HG02970 (cell line): ENCODE data around the gene ENAH.
"Not testable (repeated sequence)": the region's sequence is repeated elsewhere in the genome, so short reads cannot be mapped to it uniquely, and the experiment has no call there.

Experiments used
- ATAC-seq: cut with Tn5 transposase; IDR thresholded peaks from one replicate; pipeline ENCODE4 v1.9.1; 2021; ENCODE audit warnings: mild to moderate bottlenecking, moderate library complexity, moderate number of reproducible peaks; ENCODE audit not compliant: unreplicated experiment, low FRiP score

Gene ENAH

GRCh38 chr1:225677350-225678124 lies 24.6 kb upstream of the ENAH start:
- no peak for ATAC-seq

DNA sequence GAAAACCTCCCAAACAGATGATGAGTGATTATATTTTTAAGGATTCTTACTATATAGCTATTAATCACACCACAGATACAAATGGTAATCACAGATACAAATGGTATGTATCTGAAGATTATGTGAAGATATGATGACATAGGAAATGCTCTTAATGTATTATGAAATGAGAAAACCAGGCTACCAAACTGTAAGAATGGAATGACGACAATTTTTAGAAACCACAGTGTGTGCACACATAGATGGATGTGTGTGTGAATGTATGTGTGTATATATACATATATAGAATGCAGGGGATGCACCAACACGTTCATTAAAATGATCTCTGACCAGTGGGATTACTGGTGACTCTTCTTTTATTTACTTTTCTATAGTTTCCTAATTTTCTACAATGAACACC lies 21.5 kb upstream of the ENAH start:
- no peak for ATAC-seq

GRCh38 chr1:225670806-225671733 lies 18.1 kb upstream of the ENAH start:
- no peak for ATAC-seq

DNA sequence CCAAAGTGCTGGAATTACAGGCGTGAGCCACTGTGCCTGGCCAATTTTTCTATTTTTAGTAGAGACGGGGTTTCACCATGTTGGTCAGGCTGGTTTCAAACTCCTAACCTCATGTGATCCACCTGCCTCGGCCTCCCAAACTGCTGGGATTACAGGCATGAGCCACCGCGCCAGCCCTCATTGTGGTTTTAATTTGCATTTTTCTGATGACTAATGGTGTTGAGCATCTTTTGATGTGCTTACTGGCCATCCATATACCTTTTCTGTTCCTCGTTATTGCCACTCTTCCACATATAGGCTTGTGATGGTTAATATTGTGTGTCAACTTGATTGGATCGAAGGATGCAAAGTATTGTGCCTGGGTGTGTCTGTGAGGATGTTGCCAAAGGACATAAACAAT lies 17.4 kb upstream of the ENAH start:
- ATAC-seq, result no peak

GRCh38 chr1:225668222-225668621 lies 15.3 kb upstream of the ENAH start:
- no peak for ATAC-seq

DNA sequence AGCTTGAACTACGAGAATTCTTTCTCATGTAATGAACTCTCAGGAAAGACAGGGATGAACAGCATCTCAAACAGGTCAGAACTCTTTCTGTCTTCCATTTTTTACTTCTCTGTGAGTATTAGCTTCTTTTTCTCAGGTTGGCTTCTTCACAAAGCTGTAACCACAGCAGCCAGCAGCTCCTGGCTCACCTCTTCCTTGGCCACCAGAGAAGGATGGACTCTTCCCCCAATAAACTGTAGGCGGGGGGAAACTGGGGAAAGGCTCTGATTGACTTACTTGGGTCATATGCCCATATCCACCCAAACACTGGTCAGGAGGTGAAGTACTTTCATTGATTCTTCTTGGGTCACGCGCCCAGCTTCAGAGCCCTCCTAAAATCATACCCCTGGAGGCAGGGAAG lies 14.4 kb upstream of the ENAH start:
- ATAC-seq, result no peak

GRCh38 chr1:225666495-225666894 lies 13.6 kb upstream of the ENAH start:
- no peak for ATAC-seq

GRCh38 chr1:225664762-225665161 lies 11.8 kb upstream of the ENAH start:
- ATAC-seq, result no peak

DNA sequence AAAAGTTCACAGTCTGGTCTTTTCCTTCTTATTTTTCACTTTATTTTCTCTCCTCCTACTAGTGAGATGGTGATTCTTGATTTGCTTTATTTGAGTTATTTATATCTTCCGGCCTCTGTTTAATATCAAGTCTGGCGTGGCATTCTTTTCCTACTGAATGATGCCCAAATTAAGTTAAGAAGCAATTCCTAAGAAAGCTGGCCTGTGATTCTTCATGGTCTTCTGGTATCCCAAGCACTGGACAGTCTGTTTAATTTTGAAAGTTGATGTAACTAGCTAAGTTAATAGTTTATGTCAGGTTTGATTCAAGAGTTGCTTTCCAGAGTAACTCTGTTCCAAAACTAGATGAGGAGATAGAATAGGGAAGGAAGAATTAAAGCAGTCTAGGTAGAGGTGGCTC lies 9.2 kb upstream of the ENAH start:
- no peak for ATAC-seq

GRCh38 chr1:225660544-225660946 lies 7.6 kb upstream of the ENAH start:
- no peak for ATAC-seq

- no peak for ATAC-seq
Measured at GRCh38 chr1:225658041-225658440, 5.1 kb upstream of the ENAH start.

GRCh38 chr1:225657462-225657989 lies 4.6 kb upstream of the ENAH start:
- no peak for ATAC-seq

- ATAC-seq, result not testable (repeated sequence)
Measured at GRCh38 chr1:225656259-225656655, 3.3 kb upstream of the ENAH start.

GRCh38 chr1:225655509-225656258 lies 2.8 kb upstream of the ENAH start:
- no peak for ATAC-seq

DNA sequence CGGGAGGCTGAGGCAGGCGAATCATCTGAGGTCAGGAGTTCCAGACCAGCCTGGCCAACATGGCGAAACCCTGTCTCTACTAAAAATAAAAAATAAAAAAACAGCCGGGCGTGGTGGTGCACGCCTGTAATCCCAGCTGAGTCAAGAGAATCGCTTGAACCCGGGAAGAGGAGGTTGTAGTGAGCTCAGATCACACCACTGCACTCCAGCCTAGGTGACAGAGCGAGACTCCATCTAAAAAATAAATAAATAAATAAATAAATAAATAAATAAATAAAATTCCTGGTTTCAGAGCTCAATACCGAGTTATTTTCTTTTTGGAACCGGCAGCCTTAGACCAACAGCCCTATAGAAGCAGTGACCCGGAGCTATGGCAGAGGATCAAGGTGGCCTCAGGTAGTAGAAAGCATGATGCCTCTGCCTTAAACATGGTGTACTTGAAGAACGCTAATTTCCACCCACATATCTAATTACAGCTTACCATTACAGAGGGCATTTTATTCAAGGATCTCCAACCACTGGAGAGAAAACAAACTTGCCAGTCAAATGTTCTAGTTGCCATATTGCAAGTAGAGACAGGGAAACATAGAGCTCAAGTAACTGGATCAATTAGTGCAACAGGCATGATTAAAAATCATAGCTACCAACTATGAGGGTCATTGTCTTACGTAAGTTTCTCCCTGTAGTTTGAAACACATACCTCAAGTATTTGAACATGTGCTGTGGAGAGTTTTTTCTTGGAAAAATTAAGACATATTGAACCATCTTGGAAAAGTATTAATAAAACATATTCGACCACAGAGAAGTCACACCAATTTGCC lies 2.0 kb upstream of the ENAH start:
- ATAC-seq, result no peak

GRCh38 chr1:225654277-225654597 lies 1.3 kb upstream of the ENAH start:
- ATAC-seq, result no peak

DNA sequence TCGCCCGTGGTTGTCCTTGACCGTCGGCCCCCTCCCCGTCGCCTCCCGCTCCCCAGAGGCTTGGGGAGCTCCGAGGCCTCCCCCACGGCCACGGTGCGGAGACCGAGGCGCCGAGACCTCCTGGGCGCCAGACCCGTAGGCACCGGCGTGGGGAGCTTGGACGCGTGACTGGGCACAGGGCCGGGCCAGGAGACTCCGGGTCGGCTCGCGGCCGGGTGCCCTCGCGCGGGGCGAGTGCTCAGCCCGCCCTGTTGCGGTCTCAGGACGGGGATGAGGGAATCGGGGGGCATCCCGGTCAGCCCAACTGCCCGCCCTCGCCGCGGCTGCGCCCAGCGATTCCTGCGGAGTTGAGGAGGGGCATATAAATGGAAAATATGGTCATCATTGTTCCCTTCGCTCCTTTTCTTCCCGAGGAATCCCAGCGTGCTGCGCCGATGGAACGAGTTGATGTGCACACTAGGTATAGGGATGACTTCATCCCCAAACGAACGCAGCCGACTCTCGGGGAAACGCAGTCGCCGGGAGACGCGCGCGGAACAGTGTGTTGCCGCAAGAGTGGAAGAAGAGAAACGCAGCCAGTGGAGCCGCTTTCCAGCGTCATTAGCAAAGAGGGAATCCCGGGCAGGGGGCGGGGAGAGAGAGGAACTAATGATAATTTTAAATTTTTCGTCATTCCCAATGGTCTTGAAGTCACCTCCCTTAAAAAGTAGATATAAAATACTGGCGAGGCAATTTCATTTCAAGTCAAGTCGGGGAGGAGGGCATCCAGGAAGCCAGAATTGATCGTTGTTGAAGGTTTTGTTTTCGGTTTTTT lies 747 bp upstream of the ENAH start:
- no peak for ATAC-seq

GRCh38 chr1:225651872-225652728 lies 823 bp downstream of the ENAH start:
- no peak for ATAC-seq
